ENCODE results near the gene ADRB1. TPM values are rescaled to one million over a fixed set of nuclear protein-coding genes. Genes with fewer than 3 reads are reported as not detected.
A peak's percentile ranks its signal among the peaks of the same experiment; 100 is the strongest.

ADRB1 gene
- total RNA-seq = 1 to 10 TPM; 1.8 to 9.1 (median 6.8) TPM

GRCh38 chr10:114043532-114044246, at the start of gene ADRB1:
TSS of gene ADRB1 (plus strand) at chr10:114043866. CDS start at chr10:114044133, 267 bp downstream.
- peak; percentile 89 for ATAC-seq
- Histone ChIP-seq H3K4me3 (peak within 1 kb of the TSS; percentile 42 to 72), H3K27me3 (peaks cover 39% of the 10 kb centered on the region), H3K36me3 (no peaks in the 10 kb centered on the region), H3K27ac (peak within 1 kb of the TSS; percentile 74 to 95 (median 94)), H3K9me3 (no peaks in the 10 kb centered on the region), H3K4me1 (peaks cover 0 to 48% (median 0%) of the 10 kb centered on the region in 3 donors)
- TF ChIP-seq, protein P1, sequence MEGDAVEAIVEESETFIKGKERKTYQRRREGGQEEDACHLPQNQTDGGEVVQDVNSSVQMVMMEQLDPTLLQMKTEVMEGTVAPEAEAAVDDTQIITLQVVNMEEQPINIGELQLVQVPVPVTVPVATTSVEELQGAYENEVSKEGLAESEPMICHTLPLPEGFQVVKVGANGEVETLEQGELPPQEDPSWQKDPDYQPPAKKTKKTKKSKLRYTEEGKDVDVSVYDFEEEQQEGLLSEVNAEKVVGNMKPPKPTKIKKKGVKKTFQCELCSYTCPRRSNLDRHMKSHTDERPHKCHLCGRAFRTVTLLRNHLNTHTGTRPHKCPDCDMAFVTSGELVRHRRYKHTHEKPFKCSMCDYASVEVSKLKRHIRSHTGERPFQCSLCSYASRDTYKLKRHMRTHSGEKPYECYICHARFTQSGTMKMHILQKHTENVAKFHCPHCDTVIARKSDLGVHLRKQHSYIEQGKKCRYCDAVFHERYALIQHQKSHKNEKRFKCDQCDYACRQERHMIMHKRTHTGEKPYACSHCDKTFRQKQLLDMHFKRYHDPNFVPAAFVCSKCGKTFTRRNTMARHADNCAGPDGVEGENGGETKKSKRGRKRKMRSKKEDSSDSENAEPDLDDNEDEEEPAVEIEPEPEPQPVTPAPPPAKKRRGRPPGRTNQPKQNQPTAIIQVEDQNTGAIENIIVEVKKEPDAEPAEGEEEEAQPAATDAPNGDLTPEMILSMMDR (IDR thresholded peaks at IDR 0.05) = no peak
- peak; percentile 4 for TF ChIP-seq POLR2AphosphoS5 (IDR thresholded peaks at IDR 0.05)
- TF ChIP-seq EP300 (IDR thresholded peaks at IDR 0.05) = no peak
- peak; percentile 60 to 90 for TF ChIP-seq POLR2A (IDR thresholded peaks at IDR 0.05)
- WGBS, 2 donors (ENCODE audit: low coverage in 1 of 2) = no CpG with 5 or more reads among the region's 90 CpGs

DNA sequence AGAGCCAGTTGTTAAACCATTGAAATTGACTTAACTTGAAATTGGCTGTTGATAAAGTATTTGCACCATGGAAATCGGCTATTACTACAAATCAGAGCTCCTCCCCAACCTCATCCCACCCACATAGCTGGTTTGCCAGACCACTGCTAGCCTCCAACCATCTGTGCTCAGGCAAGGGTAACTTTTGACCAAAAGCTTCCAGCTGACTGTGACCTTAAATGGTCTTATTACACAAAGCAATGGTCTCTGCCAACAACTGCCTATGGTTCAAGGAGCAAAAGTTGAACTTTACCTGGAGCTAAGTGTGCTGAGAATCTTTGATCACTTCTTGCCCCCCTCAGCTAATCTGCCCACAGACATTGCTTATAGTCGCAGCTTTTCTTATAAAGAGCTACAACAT, 48.5 kb upstream of the ADRB1 start:
- WGBS, 2 donors (ENCODE audit: low coverage in 1 of 2) = 70 to 80% methylated on average over 2 of the region's 2 CpGs

DNA sequence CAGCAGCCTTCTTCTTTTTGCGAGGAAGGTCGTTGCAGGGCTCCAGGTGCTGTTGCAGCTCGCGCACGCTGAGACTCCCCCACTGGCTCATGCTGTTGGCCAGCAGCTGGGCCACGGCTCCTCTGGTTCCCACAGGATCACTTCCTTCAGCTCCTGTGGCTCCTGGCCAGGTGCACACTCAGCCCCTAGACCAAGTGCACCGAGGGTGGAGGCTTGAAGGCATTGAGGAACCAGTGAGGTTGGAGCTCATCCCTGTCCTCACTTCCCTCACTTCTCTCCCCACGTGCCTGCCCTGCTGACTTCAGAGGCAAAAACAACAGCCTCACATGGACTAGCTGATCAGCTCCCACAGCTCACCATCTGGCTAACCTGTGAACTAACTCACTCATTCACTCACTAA, 46.2 kb upstream of the ADRB1 start:
- no peaks in the 10 kb centered on the region for H3K9me3 ChIP-seq
- H3K27me3 ChIP-seq = no peaks in the 10 kb centered on the region
- WGBS, 2 donors (ENCODE audit: low coverage in 1 of 2) = 29 to 69% methylated on average over 1 to 5 of the region's 8 CpGs
- H3K4me3 ChIP-seq = no peak overlapping the region
- H3K36me3 ChIP-seq = no peaks in the 10 kb centered on the region
- TF ChIP-seq POLR2A (IDR thresholded peaks at IDR 0.05) (no peak), EP300 (IDR thresholded peaks at IDR 0.05) (no peak)
- TF ChIP-seq, protein P1 (IDR thresholded peaks at IDR 0.05) = no peak
- H3K4me1 ChIP-seq = peaks cover 0 to 11% (median 0%) of the 10 kb centered on the region in 3 donors
- ATAC-seq = no peak
- no peak overlapping the region for H3K27ac ChIP-seq

More for the DNA sequence above, 48.5 kb upstream of the ADRB1 start:
- H3K4me3 ChIP-seq = no peak overlapping the region
- H3K9me3 ChIP-seq = no peaks in the 10 kb centered on the region
- no peaks in the 10 kb centered on the region for H3K36me3 ChIP-seq
- no peaks in the 10 kb centered on the region for H3K27me3 ChIP-seq
- H3K27ac ChIP-seq = no peak overlapping the region
- ATAC-seq = no peak
- peaks cover 0 to 15% (median 0%) of the 10 kb centered on the region in 3 donors for H3K4me1 ChIP-seq
- TF ChIP-seq EP300 (IDR thresholded peaks at IDR 0.05) (no peak), POLR2AphosphoS5 (IDR thresholded peaks at IDR 0.05) (no peak), POLR2A (IDR thresholded peaks at IDR 0.05) (no peak)
- TF ChIP-seq, protein P1 (IDR thresholded peaks at IDR 0.05) = no peak

DNA sequence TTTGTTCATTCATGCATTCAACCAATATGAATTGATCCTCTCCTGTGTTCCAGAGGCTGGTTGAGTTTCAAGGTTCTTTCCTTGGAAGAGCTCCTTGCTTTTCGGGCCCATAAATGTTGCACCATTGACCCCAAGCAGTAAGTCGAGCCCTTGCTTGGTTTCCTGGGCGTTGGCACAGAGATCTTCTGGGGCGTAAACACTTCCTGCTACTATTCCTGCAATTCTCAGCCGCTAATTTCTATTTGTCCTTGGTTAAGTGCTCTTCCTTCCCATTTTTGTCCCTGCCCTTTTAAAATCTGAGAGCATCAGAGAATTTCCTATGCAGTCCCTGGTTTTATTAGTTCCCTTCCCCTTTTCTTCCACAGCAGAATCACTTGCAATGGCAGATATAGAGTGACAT, 44.1 kb upstream of the ADRB1 start:
- Histone ChIP-seq H3K27ac (no peak overlapping the region), H3K27me3 (no peaks in the 10 kb centered on the region), H3K9me3 (no peaks in the 10 kb centered on the region), H3K4me3 (no peak overlapping the region), H3K36me3 (no peaks in the 10 kb centered on the region), H3K4me1 (no peaks in the 10 kb centered on the region)
- 53 to 60% methylated on average over 4 to 5 of the region's 5 CpGs for WGBS, 2 donors (ENCODE audit: low coverage in 1 of 2)
- no peak for TF ChIP-seq POLR2A (IDR thresholded peaks at IDR 0.05)
- no peak for TF ChIP-seq EP300 (IDR thresholded peaks at IDR 0.05)
- no peak for TF ChIP-seq POLR2AphosphoS5 (IDR thresholded peaks at IDR 0.05)
- ATAC-seq = no peak

GRCh38 chr10:114000457-114001010, 43.1 kb upstream of the ADRB1 start:
- 68 to 80% methylated on average over 3 to 6 of the region's 6 CpGs for WGBS, 2 donors (ENCODE audit: low coverage in 1 of 2)

More at GRCh38 chr10:114000457-114001010, 43.1 kb upstream of the ADRB1 start:
- Histone ChIP-seq H3K27ac (no peak overlapping the region), H3K27me3 (no peaks in the 10 kb centered on the region), H3K9me3 (no peaks in the 10 kb centered on the region), H3K4me1 (no peaks in the 10 kb centered on the region), H3K36me3 (no peaks in the 10 kb centered on the region), H3K4me3 (no peak overlapping the region)
- peak; percentile 28 for ATAC-seq
- no peak for TF ChIP-seq POLR2A (IDR thresholded peaks at IDR 0.05)
- TF ChIP-seq, protein P1 (IDR thresholded peaks at IDR 0.05) = no peak
- TF ChIP-seq EP300 (IDR thresholded peaks at IDR 0.05) = no peak
- no peak for TF ChIP-seq POLR2AphosphoS5 (IDR thresholded peaks at IDR 0.05)

All from gastroesophageal sphincter (tissue), 4 donors.